K562 (cell line): ENCODE data around the gene CCDC9B. TPM values are rescaled to one million over a fixed set of nuclear protein-coding genes. Genes with fewer than 3 reads are reported as not detected.

ENCODE experiments used
- ATAC-seq: fragments of 200-7000 bp; cut with Tn5 transposase; 3 replicates; pipeline ENCODE4 v1.9.1; 2020; ENCODE audit warnings: moderate library complexity
- BruUV-seq: library from RNA; stranded (reverse); fragments of 400-500 nt; replicated peaks from 2 replicates; lab custom pipeline; 2021; lab: Mats Ljungman, UMichigan
- CTCF ChIA-PET: fragments of 300-600 bp; formaldehyde crosslinking; extraction: SDS; loops from one replicate; lab custom pipeline; 2021; ENCODE audit warnings: low intra/inter-chr PET ratio; lab: Yijun Ruan, JAX
- POLR2A ChIA-PET: fragments of 300-600, 350-650 bp; sonication (Branson Sonifier 250); formaldehyde crosslinking; extraction: SDS; loops from one replicate; lab custom pipeline; 2021; ENCODE audit warnings: antibody characterized with exemption, inconsistent platforms; lab: Yijun Ruan, JAX
- DNase-seq, 4 experiments: peaks; one replicate each; pipeline versions ENCODE4 v3.0.0 to v3.0.0-alpha.2; 2011 to 2018; ENCODE audit warnings: low spot score in 3 of 4, mixed read lengths in 3 of 4; ENCODE audit errors: extremely low read depth in 1 of 4
- FAIRE-seq: peaks from 2 replicates; lab custom pipeline; 2011; peaks lifted over from hg19 to GRCh38; lab: Jason Lieb, UNC
- H2AFZ ChIP-seq: 2 replicates; pipeline ENCODE4 v1.6.0; 2011; ENCODE audit warnings: low read depth, low read length, control low read depth, inconsistent platforms
- H3K27ac ChIP-seq: fragments of 200-600 bp; 3 replicates; pipeline ENCODE4 v1.8.0; 2011; ENCODE audit warnings: low read depth, mild to moderate bottlenecking, control low read depth, inconsistent platforms, low read length, moderate library complexity, mixed read lengths; ENCODE audit errors: extremely low read depth
- H3K27me3 ChIP-seq, 2 experiments: fragments of 300-600 bp in 1 of 2; 2 replicates in 1 of 2; 3 replicates in 1 of 2; pipeline versions ENCODE4 v1.6.0 to v1.8.0; 2011; ENCODE audit warnings: inconsistent platforms in 2 of 2, low read length in 2 of 2, mild to moderate bottlenecking in 1 of 2, mixed read lengths in 1 of 2, moderate library complexity in 1 of 2; ENCODE audit not compliant: control insufficient read depth in 2 of 2, insufficient read depth in 2 of 2
- H3K36me3 ChIP-seq: fragments of 300-600 bp; 3 replicates; pipeline ENCODE4 v1.8.0; 2011; ENCODE audit warnings: mild to moderate bottlenecking, low read length, inconsistent platforms; ENCODE audit not compliant: control insufficient read depth, insufficient read depth
- H3K4me1 ChIP-seq, 2 experiments: fragments of 200-600 bp in 1 of 2; replicated peaks in 1 of 2; 2 replicates in 1 of 2; 3 replicates in 1 of 2; pipeline versions ENCODE4 v1.5.1 to v1.8.0; 2011; ENCODE audit warnings: inconsistent platforms in 2 of 2, low read length in 2 of 2, mild to moderate bottlenecking in 1 of 2, mixed read lengths in 1 of 2, moderate library complexity in 1 of 2; ENCODE audit not compliant: control insufficient read depth in 2 of 2, insufficient read depth in 2 of 2
- H3K4me2 ChIP-seq: 2 replicates; pipeline ENCODE4 v1.6.1; 2011; ENCODE audit warnings: low read length, control low read depth, inconsistent platforms, mixed read lengths; ENCODE audit not compliant: insufficient read depth
- H3K4me3 ChIP-seq: fragments of 200-600 bp; sonication (generic), shearing (Covaris generic); 2 replicates; pipeline ENCODE4 v1.5.1; 2016; ENCODE audit warnings: control low read depth, inconsistent platforms
- H3K79me2 ChIP-seq: fragments of 200-600 bp; 3 replicates; pipeline ENCODE4 v1.8.0; 2011; ENCODE audit warnings: low read length, inconsistent platforms; ENCODE audit not compliant: control insufficient read depth, insufficient read depth
- H3K9ac ChIP-seq, 2 experiments: 2 replicates each; pipeline versions ENCODE4 v1.6.0 to v1.6.1; 2011; ENCODE audit warnings: low read depth in 2 of 2, low read length in 2 of 2, control low read depth in 1 of 2, inconsistent platforms in 1 of 2, mild to moderate bottlenecking in 1 of 2, mixed read lengths in 1 of 2; ENCODE audit not compliant: insufficient read depth in 1 of 2
- H3K9me1 ChIP-seq: one replicate; pipeline ENCODE4 v1.6.0; 2011; ENCODE audit warnings: inconsistent platforms, mild to moderate bottlenecking, low read length, moderate library complexity; ENCODE audit not compliant: control insufficient read depth, insufficient read depth
- H3K9me3 ChIP-seq: replicated peaks from 2 replicates; pipeline ENCODE4 v1.5.1; 2011; ENCODE audit warnings: low read depth, low read length, inconsistent platforms; ENCODE audit not compliant: control insufficient read depth, insufficient read depth
- H4K20me1 ChIP-seq: replicated peaks from 2 replicates; pipeline ENCODE4 v1.6.1; 2011; ENCODE audit warnings: low read length, inconsistent platforms, mixed read lengths; ENCODE audit not compliant: control insufficient read depth, insufficient read depth
- ZNF41 ChIP-seq: fragments of 250-450 bp; sonication (Bioruptor Pico); conservative IDR thresholded peaks from 2 replicates; pipeline ENCODE4 v1.4.0; 2020; ENCODE audit warnings: mild to moderate bottlenecking
- WGBS: fragments of 100-300 bp; shearing (Covaris generic); methylation state at CpG from one replicate; pipeline ENCODE4 v1.1.6; 2016; ENCODE audit warnings: low coverage, mixed read lengths; ENCODE audit not compliant: insufficient coverage; ENCODE audit errors: missing lambda C conversion rate; 5-methylcytosine and 5-hydroxymethylcytosine counted together
- in situ Hi-C: fragments of 300-500 bp; cut with MboI; formaldehyde crosslinking; loops from 4 replicates; pipeline ENCODE4 v1.15.0; 2018; ENCODE audit warnings: inconsistent platforms, mixed read lengths
- intact Hi-C: fragments of 100-400 bp; cut with micrococcal nuclease; formaldehyde crosslinking; loops from 2 replicates; pipeline ENCODE4 v1.14.2; 2022
- polyA plus RNA-seq, 8 experiments: library from polyadenylated mRNA; depleted of rRNA in 4 of 8; stranded (reverse) in 5 of 8; unstranded in 3 of 8; fragments of >200 nt; fragmentation: Nextera tagmentation in 2 of 8; fragmentation: Illumina TruSeq in 1 of 8; extraction: Ambion mirVana in 2 of 8; extraction: Trizol in 1 of 8; gene quantifications; 2 replicates each; pipeline versions ENCODE4 v1.2.1 to v1.2.3, GENCODE V29; 2011 to 2014; ENCODE audit warnings: inconsistent platforms in 1 of 8, missing spikeins in 1 of 8
- total RNA-seq, 7 experiments: library from RNA; depleted of rRNA in 6 of 7; stranded (reverse); fragments of >200 nt in 6 of 7; fragmentation: Illumina TruSeq in 2 of 7; extraction: Trizol in 2 of 7; gene quantifications; 2 replicates each; pipeline versions ENCODE4 v1.2.1 to v1.2.3, GENCODE V29; 2011 to 2021; ENCODE audit warnings: low replicate concordance in 1 of 7
- TF ChIP-seq, protein P1 (sequence below), 2 experiments: fragments of 450-650 bp; conservative IDR thresholded peaks; 2 replicates each; pipeline ENCODE4 v1.6.1; 2017; ENCODE audit warnings: mild to moderate bottlenecking in 2 of 2, moderate library complexity in 2 of 2
- TF ChIP-seq, protein P2 (sequence below): fragments of 450-650 bp; IDR thresholded peaks from 2 replicates; pipeline ENCODE4 v1.6.1; 2018; ENCODE audit not compliant: partially characterized antibody

The CCDC9B gene
- total and polyA plus RNA-seq, 9 of the 15 experiments (the other 6 are each of a cell fraction or from before 2014, with no cell fraction given) = 0.01 to 0.47 (median 0.15) TPM; not detected in 1

GRCh38 chr15:40333922-40334492 is 6.7 kb downstream of the CCDC9B start (continued):
- TF ChIP-seq, protein P1, sequence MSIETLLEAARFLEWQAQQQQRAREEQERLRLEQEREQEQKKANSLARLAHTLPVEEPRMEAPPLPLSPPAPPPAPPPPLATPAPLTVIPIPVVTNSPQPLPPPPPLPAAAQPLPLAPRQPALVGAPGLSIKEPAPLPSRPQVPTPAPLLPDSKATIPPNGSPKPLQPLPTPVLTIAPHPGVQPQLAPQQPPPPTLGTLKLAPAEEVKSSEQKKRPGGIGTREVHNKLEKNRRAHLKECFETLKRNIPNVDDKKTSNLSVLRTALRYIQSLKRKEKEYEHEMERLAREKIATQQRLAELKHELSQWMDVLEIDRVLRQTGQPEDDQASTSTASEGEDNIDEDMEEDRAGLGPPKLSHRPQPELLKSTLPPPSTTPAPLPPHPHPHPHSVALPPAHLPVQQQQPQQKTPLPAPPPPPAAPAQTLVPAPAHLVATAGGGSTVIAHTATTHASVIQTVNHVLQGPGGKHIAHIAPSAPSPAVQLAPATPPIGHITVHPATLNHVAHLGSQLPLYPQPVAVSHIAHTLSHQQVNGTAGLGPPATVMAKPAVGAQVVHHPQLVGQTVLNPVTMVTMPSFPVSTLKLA (conservative IDR thresholded peaks at IDR 0.05) = no peak

- peaks cover 14% of the 10 kb centered on the region for H3K36me3 ChIP-seq
- 66% methylated on average over 8 of the region's 8 CpGs for WGBS
- no peaks in the 10 kb centered on the region for H3K79me2 ChIP-seq
- ChIA-PET POLR2A (interaction anchor here (0.6 to 1.1 kb wide), 4 partner anchors 10 to 20 kb away, joined by 3 to 4 read pairs (median 4); no protein-coding TSS in a partner anchor), CTCF (no interaction called here)
- H3K4me3 ChIP-seq = no peak overlapping the region
- TF ChIP-seq, protein P2, sequence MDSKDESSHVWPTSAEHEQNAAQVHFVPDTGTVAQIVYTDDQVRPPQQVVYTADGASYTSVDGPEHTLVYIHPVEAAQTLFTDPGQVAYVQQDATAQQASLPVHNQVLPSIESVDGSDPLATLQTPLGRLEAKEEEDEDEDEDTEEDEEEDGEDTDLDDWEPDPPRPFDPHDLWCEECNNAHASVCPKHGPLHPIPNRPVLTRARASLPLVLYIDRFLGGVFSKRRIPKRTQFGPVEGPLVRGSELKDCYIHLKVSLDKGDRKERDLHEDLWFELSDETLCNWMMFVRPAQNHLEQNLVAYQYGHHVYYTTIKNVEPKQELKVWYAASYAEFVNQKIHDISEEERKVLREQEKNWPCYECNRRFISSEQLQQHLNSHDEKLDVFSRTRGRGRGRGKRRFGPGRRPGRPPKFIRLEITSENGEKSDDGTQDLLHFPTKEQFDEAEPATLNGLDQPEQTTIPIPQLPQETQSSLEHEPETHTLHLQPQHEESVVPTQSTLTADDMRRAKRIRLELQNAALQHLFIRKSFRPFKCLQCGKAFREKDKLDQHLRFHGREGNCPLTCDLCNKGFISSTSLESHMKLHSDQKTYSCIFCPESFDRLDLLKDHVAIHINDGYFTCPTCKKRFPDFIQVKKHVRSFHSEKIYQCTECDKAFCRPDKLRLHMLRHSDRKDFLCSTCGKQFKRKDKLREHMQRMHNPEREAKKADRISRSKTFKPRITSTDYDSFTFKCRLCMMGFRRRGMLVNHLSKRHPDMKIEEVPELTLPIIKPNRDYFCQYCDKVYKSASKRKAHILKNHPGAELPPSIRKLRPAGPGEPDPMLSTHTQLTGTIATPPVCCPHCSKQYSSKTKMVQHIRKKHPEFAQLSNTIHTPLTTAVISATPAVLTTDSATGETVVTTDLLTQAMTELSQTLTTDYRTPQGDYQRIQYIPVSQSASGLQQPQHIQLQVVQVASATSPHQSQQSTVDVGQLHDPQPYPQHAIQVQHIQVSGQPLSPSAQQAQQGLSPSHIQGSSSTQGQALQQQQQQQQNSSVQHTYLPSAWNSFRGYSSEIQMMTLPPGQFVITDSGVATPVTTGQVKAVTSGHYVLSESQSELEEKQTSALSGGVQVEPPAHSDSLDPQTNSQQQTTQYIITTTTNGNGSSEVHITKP = peak; percentile 78
- no peak for TF ChIP-seq ZNF41 (CRISPR knock-in tag)
- H3K9me3 ChIP-seq = no peaks in the 10 kb centered on the region
- ATAC-seq = no peak
- H3K27ac ChIP-seq = no peak overlapping the region
- H3K4me1 ChIP-seq = peaks cover 56 to 61% of the 10 kb centered on the region in 2 experiments
- H3K27me3 ChIP-seq = no peaks in the 10 kb centered on the region
- BruUV-seq = no TSS peak
- no peak overlapping the region for H2AFZ ChIP-seq
- in situ Hi-C loops = no loop called here
- no peaks in the 10 kb centered on the region for H4K20me1 ChIP-seq
- FAIRE-seq = no peak
- no peak overlapping the region for H3K9ac ChIP-seq
- H3K9me1 ChIP-seq = no peaks in the 10 kb centered on the region
- H3K4me2 ChIP-seq = no peak overlapping the region; the same call in 1 of the 2 replicates
- intact Hi-C loops = no loop called here
- DNase-seq = no peak
Measured at GRCh38 chr15:40332113-40332781, 8.5 kb downstream of the CCDC9B start.
